Measurements from ENCODE around the gene ARHGAP18. TPM values are rescaled to one million over a fixed set of nuclear protein-coding genes. Genes with fewer than 3 reads are reported as not detected.

Gene ARHGAP18
- total RNA-seq, 2 donors from 2014 or later, result 14.3 to 17.7 TPM

DNA sequence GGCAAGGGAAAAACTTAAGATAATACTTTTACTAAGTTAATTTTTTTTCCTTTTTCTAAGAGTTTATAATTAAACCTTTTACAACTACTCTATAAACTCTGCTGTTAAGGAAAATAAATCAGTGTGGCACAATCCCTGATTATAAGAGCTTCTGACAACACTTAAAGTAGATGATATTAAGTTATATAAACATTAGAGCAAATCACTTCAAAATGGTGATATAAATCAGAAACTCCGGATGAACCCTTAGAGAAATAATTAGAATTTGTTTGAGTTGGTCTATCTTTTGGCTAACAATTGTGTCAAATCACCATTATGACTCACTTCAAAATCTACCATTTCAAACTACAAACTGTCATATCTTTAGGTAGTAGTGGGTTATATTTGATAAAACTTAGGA is 104.9 kb downstream of the ARHGAP18 start:
- no peaks in the 10 kb centered on the region for H3K4me1 ChIP-seq (ENCODE audit: control insufficient read depth, insufficient read depth, low read length)
- no peak for DNase-seq
- no peaks in the 10 kb centered on the region for H3K9me3 ChIP-seq (ENCODE audit: control insufficient read depth, low read length)
- H3K36me3 Mint-ChIP-seq (ENCODE audit: low read depth), result peaks cover 14% of the 10 kb centered on the region
- TF ChIP-seq, protein P1, sequence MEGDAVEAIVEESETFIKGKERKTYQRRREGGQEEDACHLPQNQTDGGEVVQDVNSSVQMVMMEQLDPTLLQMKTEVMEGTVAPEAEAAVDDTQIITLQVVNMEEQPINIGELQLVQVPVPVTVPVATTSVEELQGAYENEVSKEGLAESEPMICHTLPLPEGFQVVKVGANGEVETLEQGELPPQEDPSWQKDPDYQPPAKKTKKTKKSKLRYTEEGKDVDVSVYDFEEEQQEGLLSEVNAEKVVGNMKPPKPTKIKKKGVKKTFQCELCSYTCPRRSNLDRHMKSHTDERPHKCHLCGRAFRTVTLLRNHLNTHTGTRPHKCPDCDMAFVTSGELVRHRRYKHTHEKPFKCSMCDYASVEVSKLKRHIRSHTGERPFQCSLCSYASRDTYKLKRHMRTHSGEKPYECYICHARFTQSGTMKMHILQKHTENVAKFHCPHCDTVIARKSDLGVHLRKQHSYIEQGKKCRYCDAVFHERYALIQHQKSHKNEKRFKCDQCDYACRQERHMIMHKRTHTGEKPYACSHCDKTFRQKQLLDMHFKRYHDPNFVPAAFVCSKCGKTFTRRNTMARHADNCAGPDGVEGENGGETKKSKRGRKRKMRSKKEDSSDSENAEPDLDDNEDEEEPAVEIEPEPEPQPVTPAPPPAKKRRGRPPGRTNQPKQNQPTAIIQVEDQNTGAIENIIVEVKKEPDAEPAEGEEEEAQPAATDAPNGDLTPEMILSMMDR (conservative IDR thresholded peaks at IDR 0.05), result no peak
- H3K36me3 ChIP-seq (ENCODE audit: control insufficient read depth, insufficient read depth, low read length), result no peaks in the 10 kb centered on the region
- H3K27ac ChIP-seq (ENCODE audit: low read depth, low read length), result no peak overlapping the region
- no peaks in the 10 kb centered on the region for H3K27me3 ChIP-seq (ENCODE audit: control insufficient read depth, insufficient read depth, low read length, poor library complexity, severe bottlenecking)
- no peak overlapping the region for H3K4me3 ChIP-seq (ENCODE audit: low read length)
- WGBS, 2 experiments (ENCODE audit: insufficient coverage in 1 of 2, insufficient read length in 1 of 2), result no CpG with 5 or more reads among the region's 1 CpG
- H3K27ac Mint-ChIP-seq, result no peak overlapping the region
- no peak overlapping the region for H3K4me3 Mint-ChIP-seq
- H3K27me3 Mint-ChIP-seq (ENCODE audit: insufficient read depth), result no peaks in the 10 kb centered on the region
- H3K9me3 Mint-ChIP-seq, result no peaks in the 10 kb centered on the region
- peaks cover under 1% of the 10 kb centered on the region for H3K4me1 Mint-ChIP-seq
- no peak overlapping the region for H3K9ac ChIP-seq (ENCODE audit: extremely low read depth, low read length, poor library complexity, severe bottlenecking)

DNA sequence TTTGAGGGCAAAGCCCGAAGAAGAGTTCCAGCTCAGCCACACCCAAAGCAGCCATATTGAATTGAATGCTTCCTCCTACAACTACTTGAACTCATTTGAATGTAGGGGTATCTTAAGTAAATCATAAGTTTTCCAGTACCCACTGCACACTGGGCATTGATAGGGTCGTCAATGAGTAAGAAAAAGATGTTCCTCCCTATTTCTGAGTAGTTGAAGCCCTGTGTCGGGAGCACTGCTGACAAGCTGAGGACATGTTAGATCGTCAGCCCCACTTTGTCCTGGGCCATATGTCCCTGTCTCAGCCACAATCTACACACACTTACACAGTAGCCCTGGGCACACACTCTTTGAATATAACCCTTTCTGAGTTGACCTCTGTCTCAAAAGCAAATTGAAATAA is 105.7 kb downstream of the ARHGAP18 start:
- H3K9me3 ChIP-seq (ENCODE audit: control insufficient read depth, low read length), result no peaks in the 10 kb centered on the region
- Mint-ChIP-seq H3K9me3 (no peaks in the 10 kb centered on the region), H3K4me3 (no peak overlapping the region), H3K4me1 (peaks cover 5% of the 10 kb centered on the region), H3K36me3 (ENCODE audit: low read depth) (peaks cover 7% of the 10 kb centered on the region), H3K27ac (no peak overlapping the region), H3K27me3 (ENCODE audit: insufficient read depth) (no peaks in the 10 kb centered on the region)
- 91 to 100% methylated on average over 2 to 4 of the region's 4 CpGs for WGBS, 2 experiments (ENCODE audit: insufficient coverage in 1 of 2, insufficient read length in 1 of 2)
- TF ChIP-seq, protein P1 (conservative IDR thresholded peaks at IDR 0.05), result no peak
- no peaks in the 10 kb centered on the region for H3K27me3 ChIP-seq (ENCODE audit: control insufficient read depth, insufficient read depth, low read length, poor library complexity, severe bottlenecking)
- no peak overlapping the region for H3K9ac ChIP-seq (ENCODE audit: extremely low read depth, low read length, poor library complexity, severe bottlenecking)
- no peaks in the 10 kb centered on the region for H3K36me3 ChIP-seq (ENCODE audit: control insufficient read depth, insufficient read depth, low read length)
- DNase-seq, result no peak
- no peaks in the 10 kb centered on the region for H3K4me1 ChIP-seq (ENCODE audit: control insufficient read depth, insufficient read depth, low read length)
- H3K27ac ChIP-seq (ENCODE audit: low read depth, low read length), result no peak overlapping the region
- H3K4me3 ChIP-seq (ENCODE audit: low read length), result no peak overlapping the region

DNA sequence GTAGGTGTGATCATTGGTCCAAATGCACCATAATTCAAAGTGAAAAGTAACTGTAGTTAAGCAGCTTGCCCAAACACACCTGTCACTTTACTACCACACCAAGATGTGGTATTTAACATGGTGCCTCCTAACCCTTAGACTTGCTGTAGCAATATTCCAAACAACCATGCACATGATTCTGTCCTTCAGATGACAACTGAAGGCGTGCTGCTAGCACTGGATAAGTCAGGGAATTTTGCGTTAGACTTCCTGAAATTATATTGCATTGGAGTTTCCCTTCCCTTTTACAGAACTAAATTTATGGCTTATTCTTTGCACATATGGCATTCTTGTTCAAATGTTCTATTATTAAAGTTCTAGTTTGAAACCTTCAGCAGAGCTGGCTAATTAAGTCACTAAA is 106.2 kb downstream of the ARHGAP18 start:
- Histone ChIP-seq H3K27ac (ENCODE audit: low read depth, low read length) (no peak overlapping the region), H3K9ac (ENCODE audit: extremely low read depth, low read length, poor library complexity, severe bottlenecking) (no peak overlapping the region), H3K27me3 (ENCODE audit: control insufficient read depth, insufficient read depth, low read length, poor library complexity, severe bottlenecking) (no peaks in the 10 kb centered on the region), H3K4me3 (ENCODE audit: low read length) (no peak overlapping the region), H3K9me3 (ENCODE audit: control insufficient read depth, low read length) (no peaks in the 10 kb centered on the region), H3K36me3 (ENCODE audit: control insufficient read depth, insufficient read depth, low read length) (no peaks in the 10 kb centered on the region), H3K4me1 (ENCODE audit: control insufficient read depth, insufficient read depth, low read length) (no peaks in the 10 kb centered on the region)
- Mint-ChIP-seq H3K9me3 (no peaks in the 10 kb centered on the region), H3K36me3 (ENCODE audit: low read depth) (peaks cover 7% of the 10 kb centered on the region), H3K27ac (no peak overlapping the region), H3K4me3 (no peak overlapping the region), H3K4me1 (peaks cover 9% of the 10 kb centered on the region), H3K27me3 (ENCODE audit: insufficient read depth) (no peaks in the 10 kb centered on the region)
- WGBS, 2 experiments (ENCODE audit: insufficient coverage in 1 of 2, insufficient read length in 1 of 2), result 93 to 95% methylated on average over 2 of the region's 2 CpGs
- no peak for DNase-seq
- TF ChIP-seq, protein P1 (conservative IDR thresholded peaks at IDR 0.05), result no peak

Measured in endodermal cell (in vitro differentiated cells).